Naive thymus-derived CD4-positive, alpha-beta T cell (primary cell): ENCODE results near the gene RNF149. TPM values are rescaled to one million over a fixed set of nuclear protein-coding genes. Genes with fewer than 3 reads are reported as not detected.

ENCODE experiments used
- ATAC-seq: fragments of 150-1000 bp; cut with Tn5 transposase; 2 replicates; pipeline ENCODE4 v1.10.0; 2021; ENCODE audit warnings: mild to moderate bottlenecking, moderate library complexity
- CTCF ChIA-PET: fragments of 350-600 bp; sonication (Branson Sonifier 250); formaldehyde crosslinking; loops from one replicate; lab custom pipeline; 2021; ENCODE audit warnings: antibody characterized with exemption; lab: Charles Lee
- POLR2A ChIA-PET: fragments of 350-600 bp; sonication (Branson Sonifier 250); formaldehyde crosslinking; loops from one replicate; lab custom pipeline; 2021; ENCODE audit warnings: antibody characterized with exemption, inconsistent platforms; lab: Charles Lee
- DNase-seq, 9 donors: peaks; one replicate each; pipeline versions ENCODE4 v3.0.0 to v3.0.0-alpha.2; 2020 to 2022; ENCODE audit warnings: mixed read lengths in 1 of 9
- H3K27ac ChIP-seq: one replicate; pipeline ENCODE4 v1.7.0; 2013; ENCODE audit warnings: mild to moderate bottlenecking, low read depth, low read length, moderate library complexity
- H3K27me3 ChIP-seq, 2 donors: one replicate each; pipeline ENCODE4 v1.7.0; 2013; ENCODE audit warnings: low read length in 2 of 2, mild to moderate bottlenecking in 2 of 2, moderate library complexity in 2 of 2; ENCODE audit not compliant: control insufficient read depth in 2 of 2, insufficient read depth in 2 of 2
- H3K36me3 ChIP-seq, 3 experiments: 1 replicate in 2 of 3; 2 replicates in 1 of 3; pipeline ENCODE4 v1.7.0; 2013; ENCODE audit warnings: low read length in 3 of 3, mild to moderate bottlenecking in 3 of 3, moderate library complexity in 1 of 3; ENCODE audit not compliant: insufficient read depth in 3 of 3, control insufficient read depth in 2 of 3
- H3K4me1 ChIP-seq, 2 donors: one replicate each; pipeline ENCODE4 v1.7.0; 2013; ENCODE audit warnings: low read length in 2 of 2, mild to moderate bottlenecking in 2 of 2, moderate library complexity in 1 of 2; ENCODE audit not compliant: control insufficient read depth in 2 of 2, insufficient read depth in 2 of 2
- H3K4me3 ChIP-seq: 2 replicates; pipeline ENCODE4 v1.7.0; 2013; ENCODE audit warnings: mild to moderate bottlenecking, low read length
- H3K9me3 ChIP-seq, 3 experiments: 1 replicate in 2 of 3; 2 replicates in 1 of 3; pipeline ENCODE4 v1.7.0; 2013; ENCODE audit warnings: low read length in 3 of 3; ENCODE audit not compliant: control insufficient read depth in 2 of 3
- H3K27ac Mint-ChIP-seq, 9 donors: one replicate each; pipeline ENCODE4 v1.8.0; 2020 to 2022; ENCODE audit warnings: mixed read lengths in 9 of 9, mild to moderate bottlenecking in 8 of 9, moderate library complexity in 5 of 9, inconsistent platforms in 2 of 9
- H3K27me3 Mint-ChIP-seq, 5 donors: one replicate each; pipeline ENCODE4 v1.8.0; 2021 to 2022; ENCODE audit warnings: mixed read lengths in 5 of 5, mild to moderate bottlenecking in 1 of 5
- H3K36me3 Mint-ChIP-seq, 5 donors: one replicate each; pipeline ENCODE4 v1.8.0; 2020 to 2022; ENCODE audit warnings: mixed read lengths in 5 of 5, mild to moderate bottlenecking in 3 of 5, inconsistent platforms in 1 of 5
- H3K4me1 Mint-ChIP-seq, 7 donors: one replicate each; pipeline ENCODE4 v1.8.0; 2020 to 2022; ENCODE audit warnings: mixed read lengths in 7 of 7, mild to moderate bottlenecking in 3 of 7, inconsistent platforms in 1 of 7
- H3K4me3 Mint-ChIP-seq, 10 donors: one replicate each; pipeline ENCODE4 v1.8.0; 2020 to 2022; ENCODE audit warnings: mild to moderate bottlenecking in 10 of 10, mixed read lengths in 10 of 10, moderate library complexity in 6 of 10, inconsistent platforms in 2 of 10
- H3K9me3 Mint-ChIP-seq, 11 donors: one replicate each; pipeline ENCODE4 v1.8.0; 2020 to 2022; ENCODE audit warnings: mixed read lengths in 11 of 11, mild to moderate bottlenecking in 4 of 11, inconsistent platforms in 1 of 11, moderate library complexity in 1 of 11
- intact Hi-C, 2 donors: fragments of 100-400 bp; cut with micrococcal nuclease; formaldehyde crosslinking; loops; one replicate each; pipeline ENCODE4 v1.15.1; 2023
- polyA plus RNA-seq, 2 donors: library from polyadenylated mRNA; unstranded; fragments of 300-500 nt; fragmentation: Illumina TruSeq; gene quantifications; one replicate each; pipeline ENCODE4 v1.2.3, GENCODE V29; 2021
- total RNA-seq, 6 experiments: library from RNA in 5 of 6; stranded (reverse) in 5 of 6; gene quantifications; 1 replicate in 5 of 6; 2 replicates in 1 of 6; pipeline ENCODE4 v1.2.3 and lab custom pipeline; 2021 to 2026

Gene RNF149
- total and polyA plus RNA-seq, 7 experiments from 2014 or later = 45.2 to 159 (median 112) TPM

GRCh38 chr2:101281482-101281881 is 27.0 kb downstream of the RNF149 start:
- Mint-ChIP-seq H3K9me3 (no peaks in the 10 kb centered on the region), H3K4me1 (peaks cover 12 to 47% (median 36%) of the 10 kb centered on the region in 7 donors), H3K27me3 (no peaks in the 10 kb centered on the region), H3K4me3 (peak overlapping the region in 1 of 10 donors; percentile 53), H3K36me3 (peaks cover 21 to 71% (median 48%) of the 10 kb centered on the region in 5 donors), H3K27ac (peak overlapping the region in 6 of 9 donors; percentile 53 to 89 (median 75))
- no peaks in the 10 kb centered on the region for H3K9me3 ChIP-seq
- POLR2A ChIA-PET = interaction anchor here (0.6 to 1.1 kb wide), 3 partner anchors 24 to 388 kb away, joined by 3 read pairs; no protein-coding TSS in a partner anchor
- no peak for DNase-seq
- no peak for ATAC-seq
- intact Hi-C loops = loop anchor here in 1 of 2 donors (5.0 kb wide), 1 partner anchor 106 kb away; the partner anchor contains the start of gene CREG2
- H3K27me3 ChIP-seq = no peaks in the 10 kb centered on the region
- H3K4me3 ChIP-seq = no peak overlapping the region
- no peak overlapping the region for H3K27ac ChIP-seq
- CTCF ChIA-PET = interaction anchor here (0.7 to 1.5 kb wide), 7 partner anchors 9 to 299 kb away, joined by 3 to 6 read pairs (median 3); no protein-coding TSS in a partner anchor
- peaks cover 17 to 81% (median 40%) of the 10 kb centered on the region in 3 experiments for H3K36me3 ChIP-seq
- no peaks in the 10 kb centered on the region for H3K4me1 ChIP-seq

- Mint-ChIP-seq H3K4me1 (peaks cover 13 to 40% (median 29%) of the 10 kb centered on the region in 7 donors), H3K36me3 (peaks cover 18 to 57% (median 45%) of the 10 kb centered on the region in 5 donors), H3K4me3 (no peak overlapping the region), H3K27ac (peak overlapping the region in 8 of 9 donors; percentile 3 to 85 (median 66)), H3K9me3 (no peaks in the 10 kb centered on the region), H3K27me3 (no peaks in the 10 kb centered on the region)
- POLR2A ChIA-PET = no interaction called here
- Histone ChIP-seq H3K4me1 (no peaks in the 10 kb centered on the region), H3K4me3 (no peak overlapping the region), H3K27me3 (no peaks in the 10 kb centered on the region), H3K27ac (no peak overlapping the region), H3K9me3 (no peaks in the 10 kb centered on the region), H3K36me3 (peaks cover 16 to 69% (median 32%) of the 10 kb centered on the region in 3 experiments)
- no peak for ATAC-seq
- intact Hi-C loops = loop anchor here in 1 of 2 donors (10.0 kb wide), 1 partner anchor 106 kb away; the partner anchor contains the start of gene CREG2
- CTCF ChIA-PET = no interaction called here
- no peak for DNase-seq
Observed at GRCh38 chr2:101278925-101279324, 29.6 kb downstream of the RNF149 start.

- Mint-ChIP-seq H3K4me1 (peaks cover 6 to 41% (median 37%) of the 10 kb centered on the region in 7 donors), H3K9me3 (no peaks in the 10 kb centered on the region), H3K4me3 (no peak overlapping the region), H3K36me3 (peaks cover 9 to 46% (median 36%) of the 10 kb centered on the region in 5 donors), H3K27ac (peak overlapping the region in 1 of 9 donors; percentile 5), H3K27me3 (no peaks in the 10 kb centered on the region)
- intact Hi-C loops = loop anchor here in 1 of 2 donors (10.0 kb wide), 1 partner anchor 108 kb away; the partner anchor contains the start of gene CREG2
- no peaks in the 10 kb centered on the region for H3K9me3 ChIP-seq
- CTCF ChIA-PET = no interaction called here
- peaks cover 13 to 68% (median 22%) of the 10 kb centered on the region in 3 experiments for H3K36me3 ChIP-seq
- H3K27me3 ChIP-seq = no peaks in the 10 kb centered on the region
- peaks cover 0 to 3% of the 10 kb centered on the region in 2 donors for H3K4me1 ChIP-seq
- DNase-seq = no peak
- H3K4me3 ChIP-seq = no peak overlapping the region
- H3K27ac ChIP-seq = no peak overlapping the region
- no peak for ATAC-seq
- POLR2A ChIA-PET = interaction anchor here (1.7 kb wide), 1 partner anchor 23 kb away, joined by 7 read pairs; no protein-coding TSS in a partner anchor
Observed at GRCh38 chr2:101277111-101277510, 31.4 kb downstream of the RNF149 start.

- DNase-seq = no peak
- Mint-ChIP-seq H3K4me1 (peaks cover 4 to 46% (median 28%) of the 10 kb centered on the region in 7 donors), H3K27ac (peak overlapping the region; percentile 23 to 75 (median 39)), H3K4me3 (no peak overlapping the region), H3K27me3 (no peaks in the 10 kb centered on the region), H3K9me3 (no peaks in the 10 kb centered on the region), H3K36me3 (peaks cover 3 to 40% (median 28%) of the 10 kb centered on the region in 5 donors)
- no peaks in the 10 kb centered on the region for H3K27me3 ChIP-seq
- POLR2A ChIA-PET = interaction anchor here (0.7 kb wide), 2 partner anchors 15 to 29 kb away, joined by 3 to 4 read pairs; no protein-coding TSS in a partner anchor
- no peak overlapping the region for H3K4me3 ChIP-seq
- CTCF ChIA-PET = interaction anchor here (0.7 kb wide), 1 partner anchor 64 kb away, joined by 4 read pairs; no protein-coding TSS in a partner anchor
- intact Hi-C loops = loop anchor here in 1 of 2 donors (10.0 kb wide), 1 partner anchor 111 kb away; the partner anchor contains the start of gene CREG2
- ATAC-seq = no peak
- H3K4me1 ChIP-seq = peaks cover 0 to 3% of the 10 kb centered on the region in 2 donors
- H3K9me3 ChIP-seq = no peaks in the 10 kb centered on the region
- no peak overlapping the region for H3K27ac ChIP-seq
- H3K36me3 ChIP-seq = peaks cover 9 to 58% (median 12%) of the 10 kb centered on the region in 3 experiments
Observed at GRCh38 chr2:101274142-101274541, 34.4 kb downstream of the RNF149 start.

GRCh38 chr2:101273056-101273455 is 35.4 kb downstream of the RNF149 start:
- intact Hi-C loops = loop anchor here in 1 of 2 donors (2.0 to 10.0 kb wide), 2 partner anchors 34 to 112 kb away; partner anchors contain the start of gene CREG2
- H3K4me1 Mint-ChIP-seq = peaks cover 11 to 44% (median 27%) of the 10 kb centered on the region in 7 donors
- POLR2A ChIA-PET = interaction anchor here (1.2 kb wide), 1 partner anchor 89 kb away, joined by 4 read pairs; no protein-coding TSS in a partner anchor
- H3K4me1 ChIP-seq = peaks cover 0 to 3% of the 10 kb centered on the region in 2 donors
- H3K27ac ChIP-seq = no peak overlapping the region
- no peaks in the 10 kb centered on the region for H3K9me3 ChIP-seq
- no peak for ATAC-seq
- H3K4me3 ChIP-seq = no peak overlapping the region
- peak overlapping the region in 1 of 10 donors; percentile 51 for H3K4me3 Mint-ChIP-seq
- no peaks in the 10 kb centered on the region for H3K9me3 Mint-ChIP-seq
- DNase-seq = no peak
- H3K27ac Mint-ChIP-seq = peak overlapping the region in 6 of 9 donors; percentile 64 to 84 (median 70)
- CTCF ChIA-PET = interaction anchor here (0.6 kb wide), 1 partner anchor 8 kb away, joined by 5 read pairs; no protein-coding TSS in a partner anchor
- no peaks in the 10 kb centered on the region for H3K27me3 ChIP-seq
- H3K36me3 Mint-ChIP-seq = peaks cover 3 to 38% (median 23%) of the 10 kb centered on the region in 5 donors
- H3K36me3 ChIP-seq = peaks cover 9 to 59% (median 12%) of the 10 kb centered on the region in 3 experiments
- no peaks in the 10 kb centered on the region for H3K27me3 Mint-ChIP-seq

- peaks cover 17 to 49% (median 32%) of the 10 kb centered on the region in 7 donors for H3K4me1 Mint-ChIP-seq
- intact Hi-C loops = loop anchor here in 1 of 2 donors (1.0 to 10.0 kb wide), 3 partner anchors 19 to 113 kb away; partner anchors contain the start of gene CREG2
- peak overlapping the region; percentile 12 to 84 (median 69) for H3K27ac Mint-ChIP-seq
- H3K4me3 ChIP-seq = no peak overlapping the region
- ChIA-PET CTCF (interaction anchor here (0.6 to 0.7 kb wide), 3 partner anchors 9 to 489 kb away, joined by 3 to 5 read pairs (median 3); no protein-coding TSS in a partner anchor), POLR2A (interaction anchor here (0.6 to 1.2 kb wide), 3 partner anchors 19 to 98 kb away, joined by 3 to 4 read pairs (median 3); no protein-coding TSS in a partner anchor)
- no peaks in the 10 kb centered on the region for H3K27me3 ChIP-seq
- no peaks in the 10 kb centered on the region for H3K9me3 Mint-ChIP-seq
- peak overlapping the region; percentile 5 for H3K27ac ChIP-seq
- no peaks in the 10 kb centered on the region for H3K9me3 ChIP-seq
- peaks cover 0 to 3% of the 10 kb centered on the region in 2 donors for H3K4me1 ChIP-seq
- no peak for DNase-seq
- peaks cover 9 to 62% (median 12%) of the 10 kb centered on the region in 3 experiments for H3K36me3 ChIP-seq
- peaks cover 3 to 40% (median 24%) of the 10 kb centered on the region in 5 donors for H3K36me3 Mint-ChIP-seq
- H3K4me3 Mint-ChIP-seq = peak overlapping the region in 1 of 10 donors; percentile 69
- peak; percentile 29 for ATAC-seq
- H3K27me3 Mint-ChIP-seq = no peaks in the 10 kb centered on the region
Observed at GRCh38 chr2:101272045-101272784, 36.3 kb downstream of the RNF149 start.
